Left lung (tissue), 10 donors: ENCODE data around the gene VSTM4. TPM values are rescaled to one million over a fixed set of nuclear protein-coding genes. Genes with fewer than 3 reads are reported as not detected.

Source experiments
- ATAC-seq: fragments of 200-7000 bp; cut with Tn5 transposase; one replicate; pipeline ENCODE4 v1.9.1; 2020; ENCODE audit warnings: moderate library complexity
- DNase-seq, 4 donors: peaks; one replicate each; pipeline ENCODE4 v3.0.0-alpha.2; 2013 to 2020
- H3K27ac ChIP-seq, 2 donors: fragments of 200-600 bp; sonication (generic) in 1 of 2; one replicate each; pipeline versions ENCODE4 v1.5.0 to v1.8.0; 2020 to 2021
- H3K27me3 ChIP-seq, 2 donors: fragments of 200-600 bp; sonication (generic) in 1 of 2; one replicate each; pipeline versions ENCODE4 v1.5.0 to v1.8.0; 2020 to 2021
- H3K36me3 ChIP-seq, 2 donors: fragments of 200-600 bp; sonication (generic) in 1 of 2; one replicate each; pipeline versions ENCODE4 v1.5.0 to v1.8.0; 2020 to 2021
- H3K4me1 ChIP-seq, 2 donors: fragments of 200-600 bp; one replicate each; pipeline ENCODE4 v1.8.0; 2021
- H3K4me3 ChIP-seq, 2 donors: fragments of 200-600 bp; sonication (generic) in 1 of 2; one replicate each; pipeline versions ENCODE4 v1.5.0 to v1.8.0; 2020 to 2021; ENCODE audit warnings: mild to moderate bottlenecking in 1 of 2
- H3K9me3 ChIP-seq, 2 donors: fragments of 200-600 bp; sonication (generic) in 1 of 2; one replicate each; pipeline versions ENCODE4 v1.5.0 to v1.8.0; 2020 to 2021
- CTCF ChIP-seq, 2 donors: fragments of 200-600 bp; sonication (generic) in 1 of 2; IDR thresholded peaks; one replicate each; pipeline versions ENCODE4 v1.5.0 to v1.8.0; 2021; ENCODE audit warnings: antibody characterized with exemption in 2 of 2
- intact Hi-C, 2 donors: fragments of 100-400 bp; cut with DNase I; formaldehyde crosslinking; loops; one replicate each; pipeline versions ENCODE4 v1.11.2 to v1.14.2; 2022
- polyA plus RNA-seq, 6 donors: library from polyadenylated mRNA; unstranded; fragments of 120-200 nt; gene quantifications; one replicate each; pipeline ENCODE4 v1.2.1, GENCODE V29; 2013; ENCODE audit not compliant: insufficient read length in 6 of 6
- total RNA-seq, 2 donors: library from RNA; stranded (reverse); fragmentation: NEBNext Ultra II Directional; extraction: Animal tissue kit (Norgen Biotek cat#: 25700); gene quantifications; one replicate each; pipeline ENCODE4 v1.2.1, GENCODE V29; 2021
- donor health status: DM: no; HTN: yes; CAD: no.
- donor health status: DM: no; HTN: no; CAD: no.

The VSTM4 gene
- total and polyA plus RNA-seq, 8 donors, result 11.0 to 36.9 (median 30.8) TPM

DNA sequence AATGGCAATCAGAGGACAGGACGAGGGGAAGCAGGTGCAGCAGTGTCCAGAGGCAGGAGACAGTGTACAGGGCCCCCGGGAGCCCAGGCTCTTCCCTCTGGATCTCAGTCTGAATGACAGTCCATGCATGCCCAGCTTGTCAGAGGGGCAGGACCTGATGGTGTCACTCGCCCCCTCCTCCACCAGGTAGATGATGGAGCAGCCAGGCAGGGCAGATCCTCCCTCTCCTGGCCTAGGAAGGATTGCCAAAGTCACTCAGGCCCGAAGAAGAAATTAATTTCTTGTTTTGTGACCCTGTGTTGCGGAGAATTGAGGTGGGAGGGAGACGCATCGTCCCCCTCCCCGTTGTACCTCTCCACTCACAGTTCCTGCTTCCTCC, 4.0 kb downstream of the VSTM4 start:
- no peaks in the 10 kb centered on the region for H3K9me3 ChIP-seq
- H3K27ac ChIP-seq, result no peak overlapping the region
- H3K4me3 ChIP-seq, result no peak overlapping the region
- peaks cover 0 to 17% of the 10 kb centered on the region in 2 donors for H3K4me1 ChIP-seq
- intact Hi-C loops, result no loop called here
- H3K27me3 ChIP-seq, result peaks cover 0 to 23% of the 10 kb centered on the region in 2 donors
- no peak for TF ChIP-seq CTCF (IDR thresholded peaks at IDR 0.05)
- DNase-seq (no peak), ATAC-seq (no peak)
- no peaks in the 10 kb centered on the region for H3K36me3 ChIP-seq

DNA sequence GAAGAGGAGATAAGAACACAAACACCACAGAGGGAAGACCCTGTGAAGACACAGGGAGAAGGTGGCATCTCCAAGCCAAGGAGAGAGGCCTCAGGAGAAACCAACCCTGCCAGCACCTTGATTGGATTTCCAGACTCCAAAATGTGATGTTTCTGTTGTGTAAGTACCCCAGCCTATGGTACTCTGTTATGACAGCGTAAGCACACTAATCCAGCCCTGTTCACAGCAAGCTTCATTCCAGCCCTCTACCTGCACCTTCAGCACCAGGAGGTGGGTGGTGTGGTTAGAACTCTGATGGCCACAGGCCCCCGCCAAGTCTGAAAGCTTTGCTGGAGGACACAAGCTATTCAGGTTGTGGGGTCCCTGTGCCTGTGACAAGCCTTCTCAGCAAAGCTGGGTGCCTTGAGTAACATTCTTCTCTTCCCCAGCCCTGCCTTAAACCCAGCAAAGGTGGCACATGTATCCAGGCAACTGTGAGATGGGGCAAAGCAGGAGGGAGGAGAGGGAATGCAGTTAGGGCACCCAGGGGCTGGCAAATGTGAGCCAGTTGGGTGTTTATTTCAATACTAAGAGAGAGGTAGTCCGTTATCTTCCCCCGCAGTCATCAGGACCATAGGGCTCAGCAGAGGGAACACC, 4.5 kb downstream of the VSTM4 start:
- Histone ChIP-seq H3K27me3 (peaks cover 0 to 20% of the 10 kb centered on the region in 2 donors), H3K4me1 (peaks cover 0 to 19% of the 10 kb centered on the region in 2 donors), H3K4me3 (no peak overlapping the region), H3K9me3 (no peaks in the 10 kb centered on the region), H3K27ac (no peak overlapping the region), H3K36me3 (no peaks in the 10 kb centered on the region)
- TF ChIP-seq CTCF (IDR thresholded peaks at IDR 0.05), result no peak
- ATAC-seq, result no peak
- no peak for DNase-seq
- intact Hi-C loops, result no loop called here

DNA sequence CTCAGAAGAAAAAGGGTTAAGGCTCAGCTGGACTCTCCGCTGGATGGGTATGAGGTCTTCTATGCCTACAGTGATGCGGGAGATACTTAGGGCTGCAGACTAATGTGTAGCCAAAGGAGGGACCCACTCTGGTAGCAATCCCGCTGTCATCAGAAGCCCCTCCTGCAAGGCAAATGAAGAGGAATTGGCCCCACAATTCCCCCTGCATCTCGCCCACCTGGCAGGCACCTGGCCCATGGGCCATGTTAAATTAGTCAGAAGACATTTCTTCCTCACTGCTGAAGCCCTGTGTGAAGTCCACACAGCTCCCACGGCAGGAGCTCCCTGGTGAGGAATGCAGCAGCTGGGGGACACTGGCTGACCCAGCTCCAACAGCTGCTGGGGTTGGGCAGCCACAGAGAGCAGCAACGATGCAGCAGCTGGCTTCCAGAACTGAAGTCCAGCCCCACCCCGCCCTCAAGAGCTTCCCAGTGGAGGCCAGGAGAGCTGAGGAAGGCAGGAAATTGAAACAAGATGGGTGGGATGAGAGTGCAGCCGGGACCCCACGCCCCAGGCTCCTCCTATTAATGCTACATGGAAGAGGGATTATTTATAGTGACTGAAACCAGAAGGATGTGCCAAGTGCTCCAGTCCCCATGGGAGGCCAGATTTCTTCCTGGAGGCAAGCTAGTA, 5.5 kb downstream of the VSTM4 start:
- intact Hi-C loops, result no loop called here
- Histone ChIP-seq H3K4me3 (no peak overlapping the region), H3K27ac (no peak overlapping the region), H3K4me1 (peaks cover 0 to 12% of the 10 kb centered on the region in 2 donors), H3K27me3 (peaks cover 0 to 12% of the 10 kb centered on the region in 2 donors), H3K36me3 (no peaks in the 10 kb centered on the region), H3K9me3 (no peaks in the 10 kb centered on the region)
- ATAC-seq, result peak; percentile 36
- peak in 2 of 4 donors; percentile 83 to 95 for DNase-seq
- TF ChIP-seq CTCF (IDR thresholded peaks at IDR 0.05), result no peak

- H3K36me3 ChIP-seq, result no peaks in the 10 kb centered on the region
- ATAC-seq (no peak), DNase-seq (no peak)
- no peak overlapping the region for H3K27ac ChIP-seq
- intact Hi-C loops, result no loop called here
- no peak for TF ChIP-seq CTCF (IDR thresholded peaks at IDR 0.05)
- peaks cover 0 to 2% of the 10 kb centered on the region in 2 donors for H3K27me3 ChIP-seq
- H3K4me1 ChIP-seq, result peaks cover 0 to 10% of the 10 kb centered on the region in 2 donors
- no peak overlapping the region for H3K4me3 ChIP-seq
- H3K9me3 ChIP-seq, result no peaks in the 10 kb centered on the region
Observed at GRCh38 chr10:49108656-49109055, 6.7 kb downstream of the VSTM4 start.

DNA sequence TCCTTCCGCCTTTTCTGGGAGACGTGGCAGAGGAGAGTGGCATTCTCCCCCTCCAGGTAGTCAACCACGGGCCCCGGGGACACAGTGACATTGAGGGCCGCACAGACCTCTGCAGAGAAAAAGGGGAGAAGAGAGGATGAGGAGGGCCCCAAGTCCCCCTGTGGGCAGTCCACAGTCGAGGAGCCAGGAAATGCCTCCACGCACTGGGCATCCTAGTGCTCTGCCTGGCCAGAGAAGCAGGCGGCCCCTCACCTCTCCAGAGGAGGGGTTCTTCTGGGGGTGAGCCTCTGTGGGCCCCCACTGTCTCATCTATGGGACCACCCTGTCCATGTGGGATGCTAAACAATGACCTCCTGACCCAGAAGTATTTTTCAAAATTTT, 7.4 kb downstream of the VSTM4 start:
- H3K27ac ChIP-seq, result no peak overlapping the region
- no peak for DNase-seq
- intact Hi-C loops, result no loop called here
- ATAC-seq, result no peak
- TF ChIP-seq CTCF (IDR thresholded peaks at IDR 0.05), result no peak
- H3K27me3 ChIP-seq, result no peaks in the 10 kb centered on the region
- no peaks in the 10 kb centered on the region for H3K9me3 ChIP-seq
- no peaks in the 10 kb centered on the region for H3K36me3 ChIP-seq
- peaks cover 0 to 10% of the 10 kb centered on the region in 2 donors for H3K4me1 ChIP-seq
- no peak overlapping the region for H3K4me3 ChIP-seq
